SJSA1 (cell line): ENCODE measurements around the gene FANCI. TPM values are rescaled to one million over a fixed set of nuclear protein-coding genes. Genes with fewer than 3 reads are reported as not detected.

Source experiments
- DNase-seq, 2 experiments: peaks; one replicate each; pipeline ENCODE4 v3.0.0-alpha.2; 2015 to 2020; ENCODE audit warnings: low spot score in 2 of 2, low read depth in 1 of 2
- H3K27ac ChIP-seq: fragments of 250-450 bp; sonication (Bioruptor Pico); 2 replicates; pipeline ENCODE4 v1.5.1; 2020; ENCODE audit warnings: mild to moderate bottlenecking, moderate library complexity
- H3K27me3 ChIP-seq: fragments of 250-450 bp; sonication (Bioruptor Pico); replicated peaks from 2 replicates; pipeline ENCODE4 v1.5.1; 2020; ENCODE audit warnings: mild to moderate bottlenecking, moderate library complexity
- H3K36me3 ChIP-seq: fragments of 250-450 bp; sonication (Bioruptor Pico); 2 replicates; pipeline ENCODE4 v1.5.1; 2020; ENCODE audit warnings: mild to moderate bottlenecking
- H3K4me1 ChIP-seq: fragments of 250-450 bp; sonication (Bioruptor Pico); replicated peaks from 2 replicates; pipeline ENCODE4 v1.6.1; 2021; ENCODE audit warnings: mild to moderate bottlenecking
- H3K4me3 ChIP-seq: fragments of 250-450 bp; sonication (Bioruptor Pico); 2 replicates; pipeline ENCODE4 v1.5.1; 2020; ENCODE audit warnings: mild to moderate bottlenecking
- H3K9me3 ChIP-seq: fragments of 250-450 bp; sonication (Bioruptor Pico); replicated peaks from 2 replicates; pipeline ENCODE4 v1.5.1; 2020; ENCODE audit warnings: mild to moderate bottlenecking
- total RNA-seq: library from RNA; depleted of rRNA; stranded (reverse); fragments of >200 nt; shearing (Covaris generic); gene quantifications from 2 replicates; pipeline ENCODE4 v1.2.3, GENCODE V29; 2014

The FANCI gene
- total RNA-seq, 1 experiment from 2014 or later: 138 TPM

DNA sequence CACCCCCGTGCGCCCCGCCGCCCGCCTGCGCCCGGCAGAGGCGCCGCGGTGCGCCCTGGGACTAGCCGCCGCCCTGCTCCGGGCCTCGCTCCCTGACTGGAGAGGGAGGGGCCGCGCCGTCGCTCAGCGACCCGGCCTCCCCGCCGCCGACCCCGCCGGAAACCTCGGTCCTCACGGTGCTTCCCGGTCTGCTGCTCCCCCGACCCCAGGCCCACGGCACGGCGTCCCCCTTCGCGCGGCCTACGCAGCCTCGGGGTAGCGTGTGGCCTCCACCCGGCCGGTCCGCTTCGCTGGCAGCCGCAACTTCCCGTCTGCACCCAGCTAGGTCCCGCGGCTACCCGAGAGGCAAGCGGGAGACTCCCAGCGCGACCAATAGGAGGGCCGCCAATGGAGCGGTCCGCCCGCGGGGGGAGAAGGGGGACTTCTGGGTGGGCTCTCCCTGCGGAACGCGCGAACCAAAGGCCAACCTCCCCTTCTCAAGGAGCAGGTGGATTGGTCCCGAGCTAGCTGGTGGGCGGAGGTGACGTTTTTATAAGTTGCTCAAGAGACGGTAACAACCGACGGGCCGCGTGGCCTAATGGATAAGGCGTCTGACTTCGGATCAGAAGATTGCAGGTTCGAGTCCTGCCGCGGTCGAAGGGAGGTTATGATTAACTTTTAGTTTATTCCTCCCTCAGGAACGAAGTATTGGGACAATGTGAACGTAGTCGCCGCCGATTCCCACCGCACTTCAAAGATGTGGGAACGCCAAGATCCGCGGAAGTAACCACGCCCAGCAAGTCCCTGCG is 90.9 kb downstream of the FANCI start, which contains the start of gene POLG:
POLG (minus strand) TSS at position 315 of the 788 bp plus-strand sequence. CDS start 1,070 bp downstream, outside the sequence.
- peaks cover 29% of the 10 kb centered on the region for H3K4me1 ChIP-seq
- peak; percentile 99 to 100 for DNase-seq
- H3K4me3 ChIP-seq: peak within 1 kb of the TSS; percentile 94
- H3K36me3 ChIP-seq: peaks cover 47% of the 10 kb centered on the region
- H3K27me3 ChIP-seq: no peaks in the 10 kb centered on the region
- H3K27ac ChIP-seq: peak within 1 kb of the TSS; percentile 81
- H3K9me3 ChIP-seq: no peaks in the 10 kb centered on the region

GRCh38 chr15:89335298-89336041 is 91.7 kb downstream of the FANCI start:
- no peaks in the 10 kb centered on the region for H3K9me3 ChIP-seq
- peaks cover 29% of the 10 kb centered on the region for H3K4me1 ChIP-seq
- H3K27ac ChIP-seq: no peak overlapping the region

GRCh38 chr15:89338036-89338435 is 94.3 kb downstream of the FANCI start:
- peaks cover 16% of the 10 kb centered on the region for H3K36me3 ChIP-seq
- H3K27me3 ChIP-seq: no peaks in the 10 kb centered on the region
- peaks cover 15% of the 10 kb centered on the region for H3K4me1 ChIP-seq
- H3K9me3 ChIP-seq: no peaks in the 10 kb centered on the region
- DNase-seq: no peak
- H3K4me3 ChIP-seq: no peak overlapping the region
- H3K27ac ChIP-seq: no peak overlapping the region

More at GRCh38 chr15:89335298-89336041, 91.7 kb downstream of the FANCI start:
- Histone ChIP-seq H3K27me3 (no peaks in the 10 kb centered on the region), H3K4me3 (peak overlapping the region; percentile 7), H3K36me3 (peaks cover 40% of the 10 kb centered on the region)
- DNase-seq: no peak

DNA sequence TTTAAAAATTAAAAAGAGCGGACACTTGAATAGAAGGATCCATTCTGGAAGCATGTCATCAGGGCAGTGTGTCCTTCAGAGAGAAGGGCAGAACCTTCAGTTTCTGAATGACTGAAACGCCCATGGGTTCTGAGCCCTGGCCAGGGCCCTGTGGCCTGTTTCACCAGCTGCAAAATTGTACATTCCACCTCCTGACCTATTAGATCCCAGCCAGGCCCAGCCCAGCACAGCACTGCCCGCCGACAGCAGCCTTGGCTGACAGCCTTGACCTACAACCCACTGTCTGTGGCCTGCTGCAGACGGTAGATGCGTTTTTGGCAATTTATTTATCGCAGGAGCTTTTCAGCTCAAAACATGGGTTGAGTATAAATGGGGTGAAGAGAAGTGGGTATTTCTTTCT is 96.8 kb downstream of the FANCI start:
- no peak for DNase-seq
- no peaks in the 10 kb centered on the region for H3K9me3 ChIP-seq
- H3K4me1 ChIP-seq: peaks cover 2% of the 10 kb centered on the region
- no peak overlapping the region for H3K4me3 ChIP-seq
- no peaks in the 10 kb centered on the region; the same call in 1 of the 2 replicates for H3K27me3 ChIP-seq
- H3K27ac ChIP-seq: no peak overlapping the region
- no peaks in the 10 kb centered on the region for H3K36me3 ChIP-seq

DNA sequence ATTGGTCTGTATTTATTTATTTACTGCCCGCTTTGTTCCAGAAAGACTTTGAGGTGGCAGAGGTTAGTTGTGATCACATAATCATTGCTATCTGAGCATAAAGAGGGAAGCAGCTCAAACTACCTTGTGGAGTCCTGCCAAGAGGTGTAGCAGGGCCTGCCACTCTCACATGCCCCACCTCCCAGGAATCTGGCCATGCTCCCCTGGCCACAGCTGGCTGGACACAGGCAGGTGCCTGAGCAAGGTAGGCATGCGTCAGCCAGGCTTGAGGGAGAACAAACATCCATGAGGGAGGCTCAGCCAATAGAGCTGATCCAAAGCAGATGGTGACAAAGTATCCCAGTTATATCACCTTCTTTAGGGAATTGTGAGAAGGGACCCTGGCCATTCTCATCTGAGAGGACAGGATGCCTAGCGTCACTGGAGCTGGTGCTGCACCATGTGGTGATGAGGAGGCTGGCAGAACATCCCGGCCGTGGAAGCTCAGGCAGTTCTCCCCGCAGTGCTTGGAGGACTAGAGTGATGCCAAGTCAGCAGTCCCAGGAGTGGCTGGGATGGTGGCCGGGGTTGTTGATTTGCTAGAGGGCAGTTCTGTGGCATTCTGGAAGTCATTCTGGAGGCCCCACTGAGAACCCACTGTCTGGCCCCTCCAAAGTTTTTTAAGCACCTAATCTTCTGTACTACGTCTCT is 97.7 kb downstream of the FANCI start:
- peaks cover 3% of the 10 kb centered on the region for H3K27me3 ChIP-seq
- no peak for DNase-seq
- no peak overlapping the region for H3K4me3 ChIP-seq
- H3K9me3 ChIP-seq: no peaks in the 10 kb centered on the region
- H3K27ac ChIP-seq: no peak overlapping the region
- H3K4me1 ChIP-seq: no peaks in the 10 kb centered on the region
- H3K36me3 ChIP-seq: no peaks in the 10 kb centered on the region

DNA sequence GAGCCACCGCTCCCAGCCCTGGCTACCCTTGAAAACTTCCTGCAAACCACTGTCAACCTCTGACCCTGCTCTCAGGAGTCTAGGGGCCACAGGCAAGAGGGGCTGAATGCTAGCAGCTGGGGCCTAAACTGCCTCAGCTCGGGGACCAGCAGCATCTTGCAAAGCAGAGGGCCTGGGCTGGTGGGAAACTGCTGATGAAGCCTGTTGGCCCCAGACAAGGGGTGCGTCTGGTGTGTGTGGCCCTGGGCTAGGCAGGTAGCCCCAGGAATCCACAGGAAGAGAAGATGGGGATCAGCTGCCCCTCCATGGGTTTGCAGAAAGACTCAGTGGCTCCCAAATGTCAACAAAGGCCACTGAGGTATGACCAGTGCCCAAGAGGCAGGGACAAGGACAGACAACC is 99.1 kb downstream of the FANCI start:
- no peak overlapping the region for H3K27ac ChIP-seq
- peaks cover 16% of the 10 kb centered on the region for H3K27me3 ChIP-seq
- no peaks in the 10 kb centered on the region for H3K36me3 ChIP-seq
- H3K9me3 ChIP-seq: no peaks in the 10 kb centered on the region
- no peaks in the 10 kb centered on the region for H3K4me1 ChIP-seq
- no peak for DNase-seq
- no peak overlapping the region for H3K4me3 ChIP-seq

DNA sequence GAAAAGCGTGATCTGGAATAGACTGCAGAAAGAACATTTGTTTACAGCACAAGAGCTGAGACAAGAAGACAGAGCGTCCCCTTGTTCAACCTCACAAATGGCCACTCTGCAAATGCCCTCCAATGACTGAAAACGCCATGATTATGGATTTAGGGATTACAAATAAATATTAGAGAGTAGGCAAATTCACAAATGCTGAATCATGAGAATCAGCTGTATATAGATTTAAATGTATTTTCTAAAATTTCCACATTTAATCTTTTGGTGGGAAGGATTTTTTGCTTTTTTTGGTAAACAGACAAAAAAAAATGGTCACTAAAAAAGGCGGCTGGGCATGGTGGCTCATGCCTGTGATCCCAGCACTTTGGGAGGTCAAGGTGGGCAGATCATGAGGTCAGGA is 101.5 kb downstream of the FANCI start:
- no peaks in the 10 kb centered on the region for H3K36me3 ChIP-seq
- no peak for DNase-seq
- H3K27me3 ChIP-seq: peaks cover 16% of the 10 kb centered on the region
- H3K27ac ChIP-seq: no peak overlapping the region
- H3K4me3 ChIP-seq: no peak overlapping the region
- no peaks in the 10 kb centered on the region for H3K9me3 ChIP-seq
- H3K4me1 ChIP-seq: no peaks in the 10 kb centered on the region

DNA sequence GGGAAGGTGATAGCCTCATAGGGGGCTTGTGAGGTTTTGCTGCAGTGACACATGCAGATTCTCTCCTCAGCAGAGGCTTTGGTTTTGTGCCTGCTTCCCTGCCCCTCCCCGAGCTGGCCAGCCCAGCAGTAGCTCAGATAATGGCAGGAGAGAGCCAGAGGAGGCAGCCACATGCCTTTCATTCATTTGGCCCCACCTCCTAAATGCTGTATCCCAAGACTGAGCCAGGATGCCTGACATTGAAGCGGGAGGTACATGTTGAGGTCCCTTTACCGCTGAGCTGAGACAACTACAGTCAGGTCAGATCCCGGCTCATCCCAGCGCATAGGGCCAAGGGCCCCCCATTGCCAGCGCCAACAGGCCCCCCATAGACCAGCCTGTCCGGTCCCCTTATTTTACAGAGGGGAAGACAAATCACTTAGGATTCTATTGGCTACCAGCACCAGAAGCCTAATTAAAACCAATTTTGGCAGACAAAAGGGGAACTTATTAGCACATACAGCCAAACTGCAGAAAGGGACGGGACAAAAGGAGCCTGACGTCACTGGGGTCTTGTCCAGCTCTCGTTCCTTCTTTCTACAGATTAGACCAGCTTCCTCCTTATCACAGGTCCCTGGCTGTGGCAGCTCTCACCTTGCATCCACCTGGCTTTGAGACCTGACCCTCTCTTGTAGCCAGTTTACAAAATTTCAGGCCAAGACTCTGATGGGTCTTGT is 102.9 kb downstream of the FANCI start:
- Histone ChIP-seq H3K27ac (no peak overlapping the region), H3K9me3 (no peaks in the 10 kb centered on the region), H3K36me3 (no peaks in the 10 kb centered on the region), H3K4me1 (no peaks in the 10 kb centered on the region), H3K4me3 (no peak overlapping the region), H3K27me3 (peaks cover 16% of the 10 kb centered on the region)
- peak in 1 of 2 experiments; percentile 29 for DNase-seq

- no peak overlapping the region for H3K27ac ChIP-seq
- peaks cover 23% of the 10 kb centered on the region for H3K27me3 ChIP-seq
- H3K9me3 ChIP-seq: no peaks in the 10 kb centered on the region
- no peak for DNase-seq
- H3K36me3 ChIP-seq: no peaks in the 10 kb centered on the region
- H3K4me3 ChIP-seq: no peak overlapping the region
- H3K4me1 ChIP-seq: no peaks in the 10 kb centered on the region
These were observed 105.4 kb downstream of the FANCI start for GRCh38 chr15:89349206-89349558.

DNA sequence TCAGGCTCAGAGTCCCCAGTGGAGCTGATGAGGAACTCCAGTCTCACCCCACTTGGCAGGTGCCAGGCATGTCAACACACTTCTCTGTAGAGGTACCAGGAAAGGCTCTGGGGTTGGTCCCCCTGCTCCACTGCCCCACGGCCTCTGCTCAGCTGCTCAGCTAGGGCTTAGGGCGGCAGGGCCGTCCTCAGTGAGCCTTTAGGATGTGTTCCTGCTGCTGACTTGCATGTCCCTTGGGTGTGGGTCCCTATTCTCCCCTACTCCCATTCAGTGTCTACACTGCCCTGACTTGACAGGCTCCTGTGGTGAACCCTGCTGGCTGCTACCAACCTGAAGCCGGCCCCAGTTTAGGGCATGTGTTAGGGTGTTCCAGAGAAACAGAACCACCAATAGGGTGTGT is 108.7 kb downstream of the FANCI start:
- Histone ChIP-seq H3K36me3 (no peaks in the 10 kb centered on the region), H3K27me3 (peaks cover 30% of the 10 kb centered on the region), H3K27ac (no peak overlapping the region), H3K4me3 (no peak overlapping the region), H3K4me1 (no peaks in the 10 kb centered on the region), H3K9me3 (no peaks in the 10 kb centered on the region)
- no peak for DNase-seq

- H3K27me3 ChIP-seq: peaks cover 40% of the 10 kb centered on the region
- H3K27ac ChIP-seq: no peak overlapping the region
- H3K9me3 ChIP-seq: no peaks in the 10 kb centered on the region
- no peaks in the 10 kb centered on the region for H3K36me3 ChIP-seq
- H3K4me3 ChIP-seq: no peak overlapping the region
- DNase-seq: no peak
- peaks cover 8% of the 10 kb centered on the region for H3K4me1 ChIP-seq
These were observed 110.2 kb downstream of the FANCI start for GRCh38 chr15:89353991-89354390.

DNA sequence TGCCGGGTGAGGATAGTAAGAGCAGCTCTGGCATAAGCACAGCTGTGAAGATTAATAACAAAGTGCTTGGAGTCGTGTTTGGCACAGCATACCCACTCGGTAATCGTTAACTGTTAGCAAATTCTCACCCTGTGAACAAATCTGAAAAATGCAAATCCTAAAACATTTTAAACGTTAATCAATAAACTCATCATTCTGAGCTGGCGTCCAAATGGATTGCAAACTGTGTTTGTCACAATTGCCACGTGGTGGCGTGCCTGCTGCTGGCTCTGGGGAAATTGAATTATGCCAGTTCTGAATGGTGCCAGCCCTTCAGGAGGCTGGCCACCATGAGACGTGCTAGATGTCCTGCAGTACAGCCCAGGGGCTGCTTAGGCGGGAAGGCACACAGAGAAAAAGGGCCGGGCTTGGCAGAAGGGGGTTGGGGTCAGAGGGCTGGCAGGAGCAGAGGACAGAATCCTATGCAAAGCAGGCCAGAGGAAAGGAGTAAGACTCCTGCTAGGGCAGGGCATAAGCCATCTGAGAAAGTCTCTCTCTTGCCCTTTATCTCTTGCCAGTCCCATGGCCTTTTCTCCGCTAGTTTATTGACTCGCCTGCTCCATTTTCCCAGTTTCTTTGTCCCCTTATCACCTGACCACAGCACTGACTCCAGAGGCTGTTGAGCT is 113.0 kb downstream of the FANCI start:
- peaks cover 68% of the 10 kb centered on the region for H3K27me3 ChIP-seq
- H3K9me3 ChIP-seq: no peaks in the 10 kb centered on the region
- H3K4me1 ChIP-seq: peaks cover 15% of the 10 kb centered on the region
- H3K27ac ChIP-seq: no peak overlapping the region
- DNase-seq: no peak
- H3K4me3 ChIP-seq: no peak overlapping the region
- no peaks in the 10 kb centered on the region for H3K36me3 ChIP-seq

- peaks cover 23% of the 10 kb centered on the region for H3K4me1 ChIP-seq
- H3K27ac ChIP-seq: no peak overlapping the region
- no peaks in the 10 kb centered on the region; the same call in 1 of the 2 replicates for H3K9me3 ChIP-seq
- H3K4me3 ChIP-seq: peak overlapping the region; percentile 34
- no peaks in the 10 kb centered on the region for H3K36me3 ChIP-seq
- DNase-seq: no peak
- H3K27me3 ChIP-seq: peaks cover 82% of the 10 kb centered on the region
These were observed 114.6 kb downstream of the FANCI start for GRCh38 chr15:89358435-89358754.
